Activated T-cell treated with anti-CD3 and anti-CD28 coated beads, Interleukin-2, amount 50 U/mL, for 24 hours (primary cell): ENCODE data around the gene GLRA3.
"Not testable (repeated sequence)": the region's sequence is repeated elsewhere in the genome, so short reads cannot be mapped to it uniquely, and the experiment has no call there.

Experiments
- DNase-seq: peaks from one replicate; pipeline ENCODE4 v3.0.0-alpha.2; 2020
- H3K27ac Mint-ChIP-seq: 2 replicates; pipeline ENCODE4 v1.8.0; 2020; ENCODE audit warnings: mild to moderate bottlenecking, mixed read lengths
- H3K27me3 Mint-ChIP-seq: 2 replicates; pipeline ENCODE4 v1.8.0; 2020; ENCODE audit warnings: mixed read lengths
- H3K36me3 Mint-ChIP-seq: 2 replicates; pipeline ENCODE4 v1.8.0; 2020; ENCODE audit warnings: low read depth, mixed read lengths
- H3K4me1 Mint-ChIP-seq: 2 replicates; pipeline ENCODE4 v1.8.0; 2020; ENCODE audit warnings: low read depth, mixed read lengths
- H3K4me3 Mint-ChIP-seq: 2 replicates; pipeline ENCODE4 v1.8.0; 2020; ENCODE audit warnings: mild to moderate bottlenecking, moderate library complexity, mixed read lengths
- H3K9me3 Mint-ChIP-seq: 2 replicates; pipeline ENCODE4 v1.8.0; 2020; ENCODE audit warnings: mixed read lengths

The GLRA3 gene

GRCh38 chr4:174828845-174829701 lies at the start of gene GLRA3:
Gene GLRA3 (minus strand): TSS chr4:174829247. CDS start chr4:174828811, 436 bp downstream.
- H3K9me3 Mint-ChIP-seq, result peaks cover 10% of the 10 kb centered on the region
- DNase-seq, result peak; percentile 29
- no peaks in the 10 kb centered on the region for H3K36me3 Mint-ChIP-seq
- H3K27ac Mint-ChIP-seq, result no peak within 1 kb of the TSS
- peaks cover 5% of the 10 kb centered on the region for H3K4me1 Mint-ChIP-seq
- no peak within 1 kb of the TSS for H3K4me3 Mint-ChIP-seq
- H3K27me3 Mint-ChIP-seq, result peaks cover 18% of the 10 kb centered on the region

GRCh38 chr4:174874898-174875297 lies 45.9 kb upstream of the GLRA3 start:
- no peak for DNase-seq
- H3K27me3 Mint-ChIP-seq, result no peaks in the 10 kb centered on the region
- H3K36me3 Mint-ChIP-seq, result no peaks in the 10 kb centered on the region
- H3K4me1 Mint-ChIP-seq, result no peaks in the 10 kb centered on the region
- no peak overlapping the region for H3K27ac Mint-ChIP-seq
- H3K4me3 Mint-ChIP-seq, result no peak overlapping the region
- H3K9me3 Mint-ChIP-seq, result no peaks in the 10 kb centered on the region

- Mint-ChIP-seq H3K4me3 (no peak overlapping the region), H3K36me3 (no peaks in the 10 kb centered on the region), H3K4me1 (no peaks in the 10 kb centered on the region), H3K9me3 (no peaks in the 10 kb centered on the region), H3K27ac (no peak overlapping the region), H3K27me3 (no peaks in the 10 kb centered on the region)
- no peak for DNase-seq
These were observed 44.9 kb upstream of the GLRA3 start for GRCh38 chr4:174873931-174874330.

- not testable (repeated sequence) for H3K27ac Mint-ChIP-seq, H3K27me3 Mint-ChIP-seq, H3K4me1 Mint-ChIP-seq, H3K36me3 Mint-ChIP-seq, H3K4me3 Mint-ChIP-seq, DNase-seq, H3K9me3 Mint-ChIP-seq
These were observed 44.1 kb upstream of the GLRA3 start for GRCh38 chr4:174873146-174873545.

- H3K4me1 Mint-ChIP-seq, result no peaks in the 10 kb centered on the region
- H3K36me3 Mint-ChIP-seq, result no peaks in the 10 kb centered on the region
- H3K27me3 Mint-ChIP-seq, result no peaks in the 10 kb centered on the region
- H3K27ac Mint-ChIP-seq, result no peak overlapping the region
- H3K4me3 Mint-ChIP-seq, result no peak overlapping the region
- peaks cover 4% of the 10 kb centered on the region for H3K9me3 Mint-ChIP-seq
- DNase-seq, result no peak
These were observed 42.4 kb upstream of the GLRA3 start for GRCh38 chr4:174871407-174871806.

- H3K9me3 Mint-ChIP-seq, result peaks cover 4% of the 10 kb centered on the region
- H3K4me3 Mint-ChIP-seq, result no peak overlapping the region
- H3K27me3 Mint-ChIP-seq, result no peaks in the 10 kb centered on the region
- H3K27ac Mint-ChIP-seq, result no peak overlapping the region
- H3K36me3 Mint-ChIP-seq, result no peaks in the 10 kb centered on the region
- H3K4me1 Mint-ChIP-seq, result no peaks in the 10 kb centered on the region
- DNase-seq, result no peak
These were observed 41.3 kb upstream of the GLRA3 start for GRCh38 chr4:174870311-174870710.

- H3K36me3 Mint-ChIP-seq, result no peaks in the 10 kb centered on the region
- DNase-seq, result no peak
- no peaks in the 10 kb centered on the region for H3K4me1 Mint-ChIP-seq
- no peaks in the 10 kb centered on the region for H3K27me3 Mint-ChIP-seq
- no peak overlapping the region for H3K27ac Mint-ChIP-seq
- H3K9me3 Mint-ChIP-seq, result peaks cover 4% of the 10 kb centered on the region
- no peak overlapping the region for H3K4me3 Mint-ChIP-seq
These were observed 40.3 kb upstream of the GLRA3 start for GRCh38 chr4:174869339-174869738.

- Mint-ChIP-seq H3K9me3 (peaks cover 4% of the 10 kb centered on the region), H3K27ac (no peak overlapping the region), H3K36me3 (no peaks in the 10 kb centered on the region), H3K4me3 (no peak overlapping the region), H3K27me3 (no peaks in the 10 kb centered on the region), H3K4me1 (no peaks in the 10 kb centered on the region)
- DNase-seq, result no peak
These were observed 38.9 kb upstream of the GLRA3 start for GRCh38 chr4:174867903-174868302.

- peaks cover 6% of the 10 kb centered on the region for H3K9me3 Mint-ChIP-seq
- no peak overlapping the region for H3K27ac Mint-ChIP-seq
- no peak for DNase-seq
- no peaks in the 10 kb centered on the region for H3K36me3 Mint-ChIP-seq
- H3K4me1 Mint-ChIP-seq, result no peaks in the 10 kb centered on the region
- no peaks in the 10 kb centered on the region for H3K27me3 Mint-ChIP-seq
- no peak overlapping the region for H3K4me3 Mint-ChIP-seq
These were observed 36.5 kb upstream of the GLRA3 start for GRCh38 chr4:174865418-174865985.

- peaks cover 6% of the 10 kb centered on the region for H3K9me3 Mint-ChIP-seq
- no peak for DNase-seq
- no peaks in the 10 kb centered on the region for H3K36me3 Mint-ChIP-seq
- H3K4me3 Mint-ChIP-seq, result no peak overlapping the region
- no peak overlapping the region for H3K27ac Mint-ChIP-seq
- no peaks in the 10 kb centered on the region for H3K27me3 Mint-ChIP-seq
- no peaks in the 10 kb centered on the region for H3K4me1 Mint-ChIP-seq
These were observed 35.0 kb upstream of the GLRA3 start for GRCh38 chr4:174864031-174864430.

- Mint-ChIP-seq H3K9me3 (peaks cover 5% of the 10 kb centered on the region), H3K4me1 (no peaks in the 10 kb centered on the region), H3K4me3 (no peak overlapping the region), H3K36me3 (no peaks in the 10 kb centered on the region), H3K27ac (no peak overlapping the region), H3K27me3 (no peaks in the 10 kb centered on the region)
- DNase-seq, result no peak
These were observed 31.5 kb upstream of the GLRA3 start for GRCh38 chr4:174860588-174860987.

- DNase-seq, result no peak
- H3K9me3 Mint-ChIP-seq, result peaks cover 5% of the 10 kb centered on the region
- no peaks in the 10 kb centered on the region for H3K27me3 Mint-ChIP-seq
- H3K27ac Mint-ChIP-seq, result no peak overlapping the region
- no peaks in the 10 kb centered on the region for H3K36me3 Mint-ChIP-seq
- H3K4me3 Mint-ChIP-seq, result no peak overlapping the region
- no peaks in the 10 kb centered on the region for H3K4me1 Mint-ChIP-seq
These were observed 30.9 kb upstream of the GLRA3 start for GRCh38 chr4:174859904-174860303.

GRCh38 chr4:174856926-174857800 lies 28.1 kb upstream of the GLRA3 start:
- H3K27ac Mint-ChIP-seq, result no peak overlapping the region
- H3K9me3 Mint-ChIP-seq, result peaks cover 7% of the 10 kb centered on the region
- DNase-seq, result no peak
- no peaks in the 10 kb centered on the region for H3K36me3 Mint-ChIP-seq
- no peak overlapping the region for H3K4me3 Mint-ChIP-seq
- H3K4me1 Mint-ChIP-seq, result no peaks in the 10 kb centered on the region
- no peaks in the 10 kb centered on the region for H3K27me3 Mint-ChIP-seq

GRCh38 chr4:174855050-174855449 lies 26.0 kb upstream of the GLRA3 start:
- Mint-ChIP-seq H3K27me3 (no peaks in the 10 kb centered on the region), H3K36me3 (no peaks in the 10 kb centered on the region), H3K4me3 (no peak overlapping the region), H3K9me3 (peaks cover 4% of the 10 kb centered on the region), H3K27ac (no peak overlapping the region), H3K4me1 (no peaks in the 10 kb centered on the region)
- DNase-seq, result no peak

GRCh38 chr4:174853629-174854028 lies 24.6 kb upstream of the GLRA3 start:
- no peaks in the 10 kb centered on the region for H3K27me3 Mint-ChIP-seq
- H3K4me3 Mint-ChIP-seq, result no peak overlapping the region
- H3K4me1 Mint-ChIP-seq, result no peaks in the 10 kb centered on the region
- no peak for DNase-seq
- no peak overlapping the region for H3K27ac Mint-ChIP-seq
- H3K36me3 Mint-ChIP-seq, result no peaks in the 10 kb centered on the region
- H3K9me3 Mint-ChIP-seq, result peaks cover 6% of the 10 kb centered on the region
